ENCODE measurements around the gene ZMYND8.
"Not testable (repeated sequence)": the region's sequence is repeated elsewhere in the genome, so short reads cannot be mapped to it uniquely, and the experiment has no call there.

Gene ZMYND8

DNA sequence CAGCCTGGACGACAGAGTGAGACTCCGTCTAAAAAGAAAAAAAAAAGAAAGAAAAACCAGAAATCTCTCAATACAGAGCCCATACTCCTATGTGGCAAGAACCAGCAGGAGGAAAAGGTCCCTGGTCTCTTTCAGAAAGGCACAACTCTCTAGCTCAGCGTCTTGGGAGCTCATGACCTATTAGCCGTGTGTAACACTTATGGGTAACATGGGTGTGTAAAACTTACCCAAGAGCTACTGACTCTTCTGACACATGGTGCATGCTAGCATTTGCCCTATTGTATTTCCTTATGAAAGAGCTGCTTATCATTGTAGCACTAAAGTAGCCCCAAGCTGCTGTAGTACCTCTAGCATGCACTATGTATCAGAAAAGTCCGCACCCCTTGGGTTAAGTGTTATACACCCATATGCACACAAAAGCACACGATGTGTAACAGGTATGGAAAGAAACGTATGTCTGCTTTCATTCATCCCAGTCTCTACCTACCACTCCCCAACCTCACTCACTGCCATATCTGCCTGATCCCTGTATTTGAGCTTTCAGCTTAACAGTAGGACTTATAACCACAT lies 85.4 kb downstream of the ZMYND8 start:
- H3K9me3 ChIP-seq (ENCODE audit: control insufficient read depth, low read length): no peaks in the 10 kb centered on the region
- 93 to 100% methylated on average over 3 to 5 of the region's 7 CpGs for WGBS, 2 experiments (ENCODE audit: insufficient coverage in 2 of 2)
- no peak overlapping the region for H3K4me3 ChIP-seq (ENCODE audit: extremely low read depth, insufficient read depth, low read length, poor library complexity, severe bottlenecking)
- H3K36me3 ChIP-seq (ENCODE audit: control insufficient read depth, insufficient read depth, low read length): peaks cover 78% of the 10 kb centered on the region
- H3K4me1 ChIP-seq (ENCODE audit: control insufficient read depth, insufficient read depth, low read length, poor library complexity, severe bottlenecking): peaks cover 33% of the 10 kb centered on the region
- no peak overlapping the region for H3K27ac ChIP-seq (ENCODE audit: low read depth, low read length, severe bottlenecking)

DNA sequence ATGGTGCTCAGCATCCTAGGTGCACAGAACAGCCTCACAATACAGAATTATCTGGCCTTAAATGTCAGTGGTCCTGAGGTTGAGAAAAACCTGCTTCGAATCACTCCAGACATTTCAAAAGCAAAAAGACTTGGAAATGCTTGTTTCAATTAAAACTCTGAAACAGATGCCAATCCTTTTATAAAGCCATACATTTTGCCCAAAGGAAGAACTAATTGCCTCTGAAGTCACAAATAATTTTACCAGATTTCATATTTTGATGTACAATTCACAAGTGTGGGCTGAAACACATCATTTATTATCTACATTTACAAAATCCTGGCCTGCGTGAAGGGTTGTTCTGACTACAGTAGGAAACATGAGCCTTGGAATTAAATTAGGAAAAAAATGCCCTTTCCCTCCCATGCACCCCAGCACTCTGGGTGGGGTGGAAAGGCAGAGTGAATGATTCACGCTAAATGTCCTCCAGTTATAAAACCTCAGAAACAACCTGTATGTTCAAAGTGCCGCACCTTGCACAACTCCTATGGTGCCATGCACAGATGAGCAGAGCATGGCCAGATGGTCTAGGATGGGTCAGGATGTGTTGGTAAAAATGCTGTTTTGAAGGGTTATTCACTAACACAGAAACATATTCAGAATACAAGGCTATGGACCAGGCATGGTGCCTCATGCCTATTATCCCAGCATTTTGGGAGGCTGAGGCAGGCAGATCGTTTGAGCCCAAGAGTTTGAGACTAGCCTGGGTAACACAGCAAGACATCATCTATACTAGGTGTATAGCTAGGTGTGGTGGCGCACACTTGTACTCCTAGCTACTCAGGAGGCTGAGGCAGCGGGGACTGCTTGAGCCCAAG lies 87.0 kb downstream of the ZMYND8 start:
- Histone ChIP-seq H3K4me1 (ENCODE audit: control insufficient read depth, insufficient read depth, low read length, poor library complexity, severe bottlenecking) (peaks cover 17% of the 10 kb centered on the region), H3K4me3 (ENCODE audit: extremely low read depth, insufficient read depth, low read length, poor library complexity, severe bottlenecking) (no peak overlapping the region), H3K9me3 (ENCODE audit: control insufficient read depth, low read length) (no peaks in the 10 kb centered on the region), H3K36me3 (ENCODE audit: control insufficient read depth, insufficient read depth, low read length) (peaks cover 84% of the 10 kb centered on the region), H3K27ac (ENCODE audit: low read depth, low read length, severe bottlenecking) (no peak overlapping the region)
- WGBS, 2 experiments (ENCODE audit: insufficient coverage in 2 of 2): 100% methylated on average over 4 of the region's 7 CpGs; no CpG with 5 or more reads in 1 of the 2 experiments

- Histone ChIP-seq H3K4me3 (ENCODE audit: extremely low read depth, insufficient read depth, low read length, poor library complexity, severe bottlenecking) (no peak overlapping the region), H3K4me1 (ENCODE audit: control insufficient read depth, insufficient read depth, low read length, poor library complexity, severe bottlenecking) (no peaks in the 10 kb centered on the region), H3K27ac (ENCODE audit: low read depth, low read length, severe bottlenecking) (no peak overlapping the region), H3K9me3 (ENCODE audit: control insufficient read depth, low read length) (no peaks in the 10 kb centered on the region), H3K36me3 (ENCODE audit: control insufficient read depth, insufficient read depth, low read length) (peaks cover 92% of the 10 kb centered on the region)
- WGBS, 2 experiments (ENCODE audit: insufficient coverage in 2 of 2): 93 to 98% methylated on average over 5 of the region's 5 CpGs
These were observed 88.9 kb downstream of the ZMYND8 start for GRCh38 chr20:47267621-47268020.

- Histone ChIP-seq H3K27ac (ENCODE audit: low read depth, low read length, severe bottlenecking) (no peak overlapping the region), H3K9me3 (ENCODE audit: control insufficient read depth, low read length) (no peaks in the 10 kb centered on the region), H3K4me3 (ENCODE audit: extremely low read depth, insufficient read depth, low read length, poor library complexity, severe bottlenecking) (no peak overlapping the region), H3K4me1 (ENCODE audit: control insufficient read depth, insufficient read depth, low read length, poor library complexity, severe bottlenecking) (no peaks in the 10 kb centered on the region), H3K36me3 (ENCODE audit: control insufficient read depth, insufficient read depth, low read length) (peaks cover 92% of the 10 kb centered on the region)
- WGBS, 2 experiments (ENCODE audit: insufficient coverage in 2 of 2): 79 to 90% methylated on average over 3 to 6 of the region's 7 CpGs
These were observed 89.5 kb downstream of the ZMYND8 start for GRCh38 chr20:47266847-47267515.

DNA sequence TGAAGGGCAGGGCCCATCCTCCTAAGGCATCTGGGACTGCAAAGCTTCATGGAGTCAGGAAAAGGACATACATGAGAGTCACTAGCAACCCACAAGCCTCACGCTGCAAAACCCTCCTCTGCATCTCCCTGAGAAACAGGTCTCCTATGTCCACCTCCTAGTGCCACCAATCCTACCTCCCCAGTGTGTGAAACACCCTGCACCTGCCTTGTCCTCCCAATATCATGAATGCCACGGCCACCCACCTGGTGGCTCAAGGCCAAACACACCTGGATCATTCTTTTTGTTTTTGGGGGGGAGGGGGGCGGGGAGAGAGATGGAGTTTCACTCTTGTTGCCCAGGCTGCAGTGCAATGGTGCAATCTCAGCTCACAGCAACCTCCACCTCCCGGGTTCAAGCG lies 90.5 kb downstream of the ZMYND8 start:
- H3K36me3 ChIP-seq (ENCODE audit: control insufficient read depth, insufficient read depth, low read length): peaks cover 92% of the 10 kb centered on the region

DNA sequence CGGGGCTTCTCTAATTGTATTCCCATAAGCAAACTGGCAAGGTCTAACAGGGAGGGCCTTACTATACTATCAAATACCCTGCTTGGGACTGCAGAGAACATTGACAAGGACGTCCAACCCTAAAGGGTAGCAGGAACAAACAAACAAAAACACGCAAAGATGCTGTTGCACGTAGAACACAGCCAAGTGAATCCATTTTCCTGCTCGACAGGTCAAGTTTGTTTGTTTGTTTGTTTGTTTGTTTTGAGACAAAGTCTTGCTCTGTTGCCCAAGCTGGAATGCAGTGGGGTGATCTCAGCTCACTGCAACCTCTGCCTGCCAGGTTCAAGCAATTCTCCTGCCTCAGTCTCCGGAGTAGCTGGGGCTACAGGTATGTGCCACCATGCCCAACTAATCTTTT lies 91.3 kb downstream of the ZMYND8 start:
- Histone ChIP-seq H3K36me3 (ENCODE audit: control insufficient read depth, insufficient read depth, low read length) (peaks cover 98% of the 10 kb centered on the region), H3K4me3 (ENCODE audit: extremely low read depth, insufficient read depth, low read length, poor library complexity, severe bottlenecking) (no peak overlapping the region), H3K9me3 (ENCODE audit: control insufficient read depth, low read length) (no peaks in the 10 kb centered on the region), H3K27ac (ENCODE audit: low read depth, low read length, severe bottlenecking) (no peak overlapping the region), H3K4me1 (ENCODE audit: control insufficient read depth, insufficient read depth, low read length, poor library complexity, severe bottlenecking) (peaks cover under 1% of the 10 kb centered on the region)
- WGBS, 2 experiments (ENCODE audit: insufficient coverage in 2 of 2): 78 to 80% methylated on average over 5 of the region's 6 CpGs

More for the DNA sequence above, 90.5 kb downstream of the ZMYND8 start:
- Histone ChIP-seq H3K4me3 (ENCODE audit: extremely low read depth, insufficient read depth, low read length, poor library complexity, severe bottlenecking) (no peak overlapping the region), H3K9me3 (ENCODE audit: control insufficient read depth, low read length) (no peaks in the 10 kb centered on the region), H3K27ac (ENCODE audit: low read depth, low read length, severe bottlenecking) (no peak overlapping the region), H3K4me1 (ENCODE audit: control insufficient read depth, insufficient read depth, low read length, poor library complexity, severe bottlenecking) (no peaks in the 10 kb centered on the region)
- WGBS, 2 experiments (ENCODE audit: insufficient coverage in 2 of 2): 100% methylated on average over 1 to 3 of the region's 5 CpGs

GRCh38 chr20:47264137-47264769 lies 92.2 kb downstream of the ZMYND8 start:
- not testable (repeated sequence) for H3K4me3 ChIP-seq (ENCODE audit: extremely low read depth, insufficient read depth, low read length, poor library complexity, severe bottlenecking); H3K9me3 ChIP-seq (ENCODE audit: control insufficient read depth, low read length); H3K27ac ChIP-seq (ENCODE audit: low read depth, low read length, severe bottlenecking); H3K4me1 ChIP-seq (ENCODE audit: control insufficient read depth, insufficient read depth, low read length, poor library complexity, severe bottlenecking)
- H3K36me3 ChIP-seq (ENCODE audit: control insufficient read depth, insufficient read depth, low read length): peaks cover 98% of the 10 kb centered on the region
- 88 to 91% methylated on average over 11 of the region's 14 CpGs for WGBS, 2 experiments (ENCODE audit: insufficient coverage in 2 of 2)

GRCh38 chr20:47263465-47264084 lies 92.9 kb downstream of the ZMYND8 start:
- Histone ChIP-seq H3K9me3 (ENCODE audit: control insufficient read depth, low read length) (no peaks in the 10 kb centered on the region), H3K27ac (ENCODE audit: low read depth, low read length, severe bottlenecking) (peak overlapping the region; percentile 16), H3K36me3 (ENCODE audit: control insufficient read depth, insufficient read depth, low read length) (peaks cover 98% of the 10 kb centered on the region), H3K4me1 (ENCODE audit: control insufficient read depth, insufficient read depth, low read length, poor library complexity, severe bottlenecking) (peaks cover 14% of the 10 kb centered on the region), H3K4me3 (ENCODE audit: extremely low read depth, insufficient read depth, low read length, poor library complexity, severe bottlenecking) (no peak overlapping the region)
- 95 to 100% methylated on average over 3 to 4 of the region's 5 CpGs for WGBS, 2 experiments (ENCODE audit: insufficient coverage in 2 of 2)

DNA sequence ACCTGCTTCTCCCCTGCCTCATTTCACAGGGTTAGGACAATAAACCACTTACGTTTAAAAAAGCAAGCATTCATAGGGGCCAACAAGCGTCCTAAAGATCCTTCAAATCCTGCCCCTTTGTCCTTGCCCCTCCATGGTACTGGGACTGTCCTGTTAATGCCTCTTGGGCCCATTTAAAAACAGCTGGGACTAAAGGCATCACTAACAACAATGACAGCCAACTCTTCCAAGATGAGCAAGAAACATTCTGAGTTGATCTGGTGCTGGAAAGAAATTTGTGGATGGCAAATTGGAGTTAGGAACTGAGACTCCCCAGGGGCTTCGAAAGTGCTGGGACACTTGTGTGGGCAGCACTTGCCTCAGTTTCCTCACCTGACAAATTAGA lies 93.4 kb downstream of the ZMYND8 start:
- Histone ChIP-seq H3K4me1 (ENCODE audit: control insufficient read depth, insufficient read depth, low read length, poor library complexity, severe bottlenecking) (peaks cover 14% of the 10 kb centered on the region), H3K27ac (ENCODE audit: low read depth, low read length, severe bottlenecking) (peak overlapping the region; percentile 16), H3K9me3 (ENCODE audit: control insufficient read depth, low read length) (no peaks in the 10 kb centered on the region), H3K36me3 (ENCODE audit: control insufficient read depth, insufficient read depth, low read length) (peaks cover 100% of the 10 kb centered on the region), H3K4me3 (ENCODE audit: extremely low read depth, insufficient read depth, low read length, poor library complexity, severe bottlenecking) (no peak overlapping the region)
- 90 to 92% methylated on average over 3 of the region's 3 CpGs for whole genome bisulfite sequencing, 2 experiments (ENCODE audit: insufficient coverage in 2 of 2)

DNA sequence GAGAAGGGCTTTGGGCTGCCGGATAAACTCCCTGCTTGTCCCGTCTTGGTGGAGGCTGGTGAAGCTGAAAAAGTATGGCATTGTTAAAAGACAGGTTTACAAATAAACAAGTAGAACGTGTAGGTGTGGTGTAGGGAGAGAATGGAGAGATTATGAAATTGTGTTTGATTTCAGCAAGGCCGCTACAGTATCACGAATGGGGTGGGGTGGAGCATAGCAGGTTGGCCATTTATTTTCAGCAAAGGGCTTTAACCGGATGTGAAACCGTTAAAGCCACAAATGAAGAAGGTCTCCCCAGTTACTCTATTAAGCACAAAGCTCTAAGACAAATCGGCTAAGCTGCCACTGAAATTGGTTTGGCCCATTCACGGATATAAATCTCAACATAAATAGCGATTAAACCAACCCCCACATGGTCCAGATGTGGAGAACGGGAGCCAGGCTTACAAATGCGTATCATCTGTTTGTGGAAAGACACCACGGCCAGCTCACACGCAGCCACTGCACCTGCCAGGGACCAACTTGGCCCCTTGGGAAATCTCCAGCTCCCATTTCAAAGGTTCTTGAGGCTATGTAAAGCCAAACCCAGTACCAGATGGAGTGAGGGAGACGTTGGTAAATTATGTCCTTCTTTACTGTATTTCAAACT lies 94.0 kb downstream of the ZMYND8 start:
- no peak overlapping the region for H3K27ac ChIP-seq (ENCODE audit: low read depth, low read length, severe bottlenecking)
- peaks cover 16% of the 10 kb centered on the region for H3K4me1 ChIP-seq (ENCODE audit: control insufficient read depth, insufficient read depth, low read length, poor library complexity, severe bottlenecking)
- H3K9me3 ChIP-seq (ENCODE audit: control insufficient read depth, low read length): no peaks in the 10 kb centered on the region
- WGBS, 2 experiments (ENCODE audit: insufficient coverage in 2 of 2): 94 to 97% methylated on average over 12 to 14 of the region's 15 CpGs
- H3K4me3 ChIP-seq (ENCODE audit: extremely low read depth, insufficient read depth, low read length, poor library complexity, severe bottlenecking): no peak overlapping the region
- H3K36me3 ChIP-seq (ENCODE audit: control insufficient read depth, insufficient read depth, low read length): peaks cover 100% of the 10 kb centered on the region
